ENCODE data around the gene KCTD1. TPM values are rescaled to one million over a fixed set of nuclear protein-coding genes. Genes with fewer than 3 reads are reported as not detected.

The KCTD1 gene
- total RNA-seq, 4 donors from 2014 or later: 33.6 to 42.0 (median 39.4) TPM

DNA sequence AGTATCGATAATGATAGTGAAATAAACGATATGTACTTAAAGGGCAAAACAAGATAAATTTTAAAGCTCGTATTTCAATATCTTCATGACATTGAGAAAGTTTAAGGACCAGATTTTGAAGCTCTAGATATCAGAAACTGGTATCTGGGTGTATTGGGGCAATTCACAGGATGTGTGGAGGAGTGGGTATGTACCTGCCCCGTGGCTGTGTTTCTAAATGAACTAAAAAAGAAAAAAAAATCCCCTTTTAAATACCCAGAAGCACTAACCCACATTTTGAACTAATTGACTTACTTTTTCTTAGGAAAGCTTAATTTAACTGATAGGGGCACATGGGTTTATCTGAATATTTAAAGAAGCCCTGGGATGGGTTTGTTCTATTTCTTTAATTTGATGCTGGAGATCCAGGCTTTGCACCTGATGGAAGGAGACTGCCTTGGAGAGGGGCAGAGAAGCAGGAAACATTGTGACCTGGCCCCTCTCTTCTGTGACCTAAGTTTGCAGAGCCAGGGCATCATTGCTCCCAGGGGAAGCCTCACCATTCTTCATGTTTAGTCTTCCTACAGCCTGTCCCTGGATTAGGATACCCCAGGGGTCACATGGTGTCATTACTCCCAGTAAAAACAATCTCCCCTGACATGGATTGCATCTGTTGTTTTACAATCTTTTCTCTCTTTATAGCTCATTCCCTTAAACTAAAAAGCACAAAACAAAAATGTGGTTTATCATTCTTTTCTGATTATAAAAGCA is 7.6 kb upstream of the KCTD1 start:
- Histone ChIP-seq H3K36me3 (no peaks in the 10 kb centered on the region), H3K4me1 (peaks cover 0 to 38% (median 12%) of the 10 kb centered on the region in 4 donors), H3K27me3 (peaks cover 0 to 4% of the 10 kb centered on the region in 2 donors), H3K4me3 (no peak overlapping the region), H3K27ac (peak overlapping the region in 2 of 4 donors; percentile 63 to 82), H3K9me3 (no peaks in the 10 kb centered on the region)
- 90 to 93% methylated on average over 4 of the region's 4 CpGs for WGBS, 2 donors
- DNase-seq (ENCODE audit: low spot score in 2 of 2): no peak
- TF ChIP-seq, protein P1, sequence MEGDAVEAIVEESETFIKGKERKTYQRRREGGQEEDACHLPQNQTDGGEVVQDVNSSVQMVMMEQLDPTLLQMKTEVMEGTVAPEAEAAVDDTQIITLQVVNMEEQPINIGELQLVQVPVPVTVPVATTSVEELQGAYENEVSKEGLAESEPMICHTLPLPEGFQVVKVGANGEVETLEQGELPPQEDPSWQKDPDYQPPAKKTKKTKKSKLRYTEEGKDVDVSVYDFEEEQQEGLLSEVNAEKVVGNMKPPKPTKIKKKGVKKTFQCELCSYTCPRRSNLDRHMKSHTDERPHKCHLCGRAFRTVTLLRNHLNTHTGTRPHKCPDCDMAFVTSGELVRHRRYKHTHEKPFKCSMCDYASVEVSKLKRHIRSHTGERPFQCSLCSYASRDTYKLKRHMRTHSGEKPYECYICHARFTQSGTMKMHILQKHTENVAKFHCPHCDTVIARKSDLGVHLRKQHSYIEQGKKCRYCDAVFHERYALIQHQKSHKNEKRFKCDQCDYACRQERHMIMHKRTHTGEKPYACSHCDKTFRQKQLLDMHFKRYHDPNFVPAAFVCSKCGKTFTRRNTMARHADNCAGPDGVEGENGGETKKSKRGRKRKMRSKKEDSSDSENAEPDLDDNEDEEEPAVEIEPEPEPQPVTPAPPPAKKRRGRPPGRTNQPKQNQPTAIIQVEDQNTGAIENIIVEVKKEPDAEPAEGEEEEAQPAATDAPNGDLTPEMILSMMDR (IDR thresholded peaks at IDR 0.05): no peak
- TF ChIP-seq POLR2A (IDR thresholded peaks at IDR 0.05) (no peak), EP300 (IDR thresholded peaks at IDR 0.05) (no peak)

DNA sequence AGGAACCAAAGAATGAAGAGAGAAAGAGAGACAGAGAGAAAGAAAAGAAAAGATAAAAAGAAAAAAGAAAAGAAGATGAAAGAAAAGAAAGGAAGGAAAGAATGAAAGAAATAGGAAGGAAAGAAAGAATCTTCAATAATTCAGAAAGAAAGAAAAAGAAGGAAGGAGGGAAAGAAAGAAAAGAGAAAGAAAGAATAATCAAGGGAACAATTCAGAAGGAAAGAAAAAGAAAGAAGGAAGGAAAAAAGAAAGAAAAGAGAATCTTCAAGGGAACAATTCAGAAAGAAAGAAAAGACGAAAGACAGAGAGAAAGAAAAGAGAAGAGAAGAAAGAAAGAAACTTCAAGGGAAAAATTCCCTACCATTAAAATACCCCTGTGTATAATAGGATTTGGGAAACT is 5.6 kb upstream of the KCTD1 start:
- WGBS, 2 donors: 86 to 93% methylated on average over 1 of the region's 1 CpG
- Histone ChIP-seq H3K27me3 (peaks cover 0 to 9% of the 10 kb centered on the region in 2 donors), H3K27ac (peak overlapping the region in 2 of 4 donors; percentile 95 to 98), H3K9me3 (no peaks in the 10 kb centered on the region), H3K36me3 (no peaks in the 10 kb centered on the region), H3K4me1 (peaks cover 0 to 49% (median 14%) of the 10 kb centered on the region in 4 donors), H3K4me3 (no peak overlapping the region)
- no peak for DNase-seq (ENCODE audit: low spot score in 2 of 2)
- TF ChIP-seq, protein P1 (IDR thresholded peaks at IDR 0.05): no peak
- TF ChIP-seq POLR2A (IDR thresholded peaks at IDR 0.05) (no peak), EP300 (IDR thresholded peaks at IDR 0.05) (no peak)

DNA sequence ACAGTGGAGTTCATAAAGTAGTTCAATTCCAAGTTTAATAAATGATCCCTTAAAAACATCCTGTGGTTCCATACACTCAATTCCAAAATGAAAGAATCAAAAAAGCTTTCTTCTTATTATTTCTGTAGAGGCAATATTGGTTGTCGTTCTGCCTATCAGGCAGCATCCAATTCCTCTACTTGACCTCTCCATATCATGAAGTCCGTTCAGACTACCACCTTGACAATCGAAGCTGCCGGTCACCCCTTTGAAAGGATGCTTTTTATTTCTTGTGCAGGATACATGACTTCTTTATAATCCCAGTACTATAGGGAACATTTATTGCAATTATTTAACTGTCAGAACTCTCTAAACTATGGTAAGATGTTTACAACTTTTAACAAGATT is 3.3 kb upstream of the KCTD1 start:
- Histone ChIP-seq H3K27me3 (peaks cover 0 to 9% of the 10 kb centered on the region in 2 donors), H3K36me3 (no peaks in the 10 kb centered on the region), H3K4me3 (peak overlapping the region in 2 of 4 donors; percentile 60 to 78), H3K4me1 (peaks cover 0 to 48% (median 9%) of the 10 kb centered on the region in 4 donors), H3K9me3 (no peaks in the 10 kb centered on the region), H3K27ac (peak overlapping the region; percentile 86 to 98 (median 92))
- TF ChIP-seq EP300 (IDR thresholded peaks at IDR 0.05) (no peak), POLR2A (IDR thresholded peaks at IDR 0.05) (no peak)
- TF ChIP-seq, protein P1 (IDR thresholded peaks at IDR 0.05): no peak
- DNase-seq (ENCODE audit: low spot score in 2 of 2): no peak
- 70 to 74% methylated on average over 4 of the region's 4 CpGs for WGBS, 2 donors

DNA sequence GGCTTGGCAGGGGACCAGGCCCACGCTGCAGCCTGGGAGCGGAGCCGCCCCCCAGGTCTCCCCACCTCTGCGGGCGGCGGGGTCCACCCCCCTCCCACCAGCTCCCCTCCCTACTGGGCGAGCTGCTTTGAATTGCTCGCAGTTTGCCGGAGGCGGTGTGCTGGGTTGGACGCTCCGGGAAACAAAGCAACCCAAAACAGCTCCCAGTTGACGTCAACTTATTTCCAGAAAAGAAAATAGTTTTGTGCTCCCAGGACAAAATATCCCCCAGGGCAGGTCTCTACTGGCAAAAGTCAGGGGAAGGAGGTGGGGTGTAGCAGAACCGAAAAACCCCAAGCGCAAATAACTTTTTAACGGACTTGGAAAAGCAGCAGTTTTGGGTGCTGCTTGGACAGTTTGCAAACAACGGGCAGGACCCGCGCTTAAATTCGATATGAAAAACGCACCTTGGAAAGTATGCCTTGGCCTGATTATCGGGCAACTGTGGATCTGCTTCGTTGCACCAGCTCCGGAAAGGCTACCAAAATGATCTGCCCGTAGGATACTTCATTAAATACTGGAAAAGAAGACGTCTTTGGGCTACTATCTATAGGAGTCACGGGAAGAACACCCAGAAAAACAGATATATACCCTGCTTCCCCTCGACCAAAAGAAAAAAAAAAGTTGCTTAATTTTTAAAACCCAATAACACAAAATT is 2.8 kb upstream of the KCTD1 start:
- 18 to 23% methylated on average over 17 to 26 of the region's 28 CpGs for WGBS, 2 donors
- peak in 1 of 2 donors; percentile 69 for TF ChIP-seq EP300 (IDR thresholded peaks at IDR 0.05)
- TF ChIP-seq, protein P1 (IDR thresholded peaks at IDR 0.05): no peak
- peak in 1 of 2 donors; percentile 17 for TF ChIP-seq POLR2A (IDR thresholded peaks at IDR 0.05)
- Histone ChIP-seq H3K4me1 (peaks cover 0 to 48% (median 6%) of the 10 kb centered on the region in 4 donors), H3K27me3 (peaks cover 0 to 9% of the 10 kb centered on the region in 2 donors), H3K9me3 (no peaks in the 10 kb centered on the region), H3K4me3 (peak overlapping the region; percentile 50 to 78 (median 57)), H3K36me3 (no peaks in the 10 kb centered on the region), H3K27ac (peak overlapping the region; percentile 86 to 98 (median 92))
- peak in 1 of 2 donors; percentile 21 for DNase-seq (ENCODE audit: low spot score in 2 of 2)
